A549 treated with ZK216348 at 1 μM for 4 hours (cell line): ENCODE results near the gene TMSB15B. TPM values are rescaled to one million over a fixed set of nuclear protein-coding genes. Genes with fewer than 3 reads are reported as not detected.

Experiments used
- total RNA-seq: library from RNA; stranded (reverse); fragments of 200-300 nt; extraction: Qiagen RNA extraction; gene quantifications from 5 replicates; pipeline ENCODE4 v1.2.3, GENCODE V29; 2022; ENCODE audit warnings: low read depth

The TMSB15B gene
- 4.1 to 7.8 TPM (median 6.1 TPM) in 5 replicates for total RNA-seq

GRCh38 chrX:103962411-103963278 is at the start of gene TMSB15B:
Gene TMSB15B (plus strand): TSS chrX:103962627.

GRCh38 chrX:104013606-104014005 is 51.2 kb downstream of the TMSB15B start, which contains the start of gene H2BW1:
Gene H2BW1 (minus strand): TSS chrX:104013708. CDS start chrX:104013576, 132 bp downstream.

Other genes starting within 250 kb of the TMSB15B start
- gene PLP1, start 185.8 kb upstream of the TMSB15B start, total RNA-seq: not detected in 5 replicates
- 0.04 TPM in 1 of 5 replicates, not detected in the others for gene RAB9B, start 130.4 kb upstream of the TMSB15B start, total RNA-seq
- not detected in 5 replicates for gene H2BW1, start 51.1 kb downstream of the TMSB15B start, total RNA-seq
- not detected in 5 replicates for gene H2BW2, start 77.3 kb downstream of the TMSB15B start, total RNA-seq
- gene TMSB15C, start 113.6 kb downstream of the TMSB15B start, total RNA-seq: 0.09 to 0.24 TPM (median 0.12 TPM) in 4 of 5 replicates, not detected in the other
- gene ZCCHC18, start 149.9 kb downstream of the TMSB15B start, total RNA-seq: 0.29 to 0.51 TPM in 2 of 5 replicates, not detected in the others
- 3.4 to 5.9 TPM (median 5.3 TPM) in 5 replicates for gene SLC25A53, start 194.4 kb downstream of the TMSB15B start, total RNA-seq
- gene FAM199X, start 203.8 kb downstream of the TMSB15B start, total RNA-seq: 8.8 to 19.4 TPM (median 17.3 TPM) in 5 replicates